ENCODE data around the gene ABLIM3.

Gene ABLIM3

GRCh38 chr5:149141224-149141956, at the start of gene ABLIM3:
Gene ABLIM3 (plus strand): TSS chr5:149141493. CDS start chr5:149142096, 603 bp downstream.
- peak; percentile 89 for TF ChIP-seq CTCF (IDR thresholded peaks at IDR 0.05)

- TF ChIP-seq CTCF (IDR thresholded peaks at IDR 0.05) = no peak
Observed at GRCh38 chr5:149093625-149094024, 47.7 kb upstream of the ABLIM3 start.

- no peak for TF ChIP-seq CTCF (IDR thresholded peaks at IDR 0.05)
Observed at GRCh38 chr5:149094996-149095395, 46.3 kb upstream of the ABLIM3 start.

GRCh38 chr5:149099920-149100319, 41.4 kb upstream of the ABLIM3 start:
- no peak for TF ChIP-seq CTCF (IDR thresholded peaks at IDR 0.05)

GRCh38 chr5:149100331-149100730, 41.0 kb upstream of the ABLIM3 start:
- no peak for TF ChIP-seq CTCF (IDR thresholded peaks at IDR 0.05)

- TF ChIP-seq CTCF (IDR thresholded peaks at IDR 0.05) = no peak
Observed at GRCh38 chr5:149108651-149109280, 32.5 kb upstream of the ABLIM3 start.

- no peak for TF ChIP-seq CTCF (IDR thresholded peaks at IDR 0.05)
Observed at GRCh38 chr5:149110406-149110805, 30.9 kb upstream of the ABLIM3 start.

All from LNCAP (cell line).